Prostate gland (tissue), 2 donors: ENCODE results near the gene ROGDI.

Experiments used
- POLR2A ChIP-seq: fragments of 450-650 bp; IDR thresholded peaks from one replicate; pipeline ENCODE4 v1.6.1; 2016; ENCODE audit warnings: antibody characterized with exemption, mild to moderate bottlenecking
- POLR2AphosphoS5 ChIP-seq: sonication (generic); formaldehyde crosslinking; IDR thresholded peaks from one replicate; pipeline ENCODE4 v1.6.1; 2017; ENCODE audit warnings: antibody characterized with exemption
- TF ChIP-seq, protein P1 (sequence below), 4 experiments: fragments of 200-600 bp in 2 of 4; fragments of 450-650 bp in 2 of 4; sonication (generic) in 2 of 4; IDR thresholded peaks; 1 replicate in 3 of 4; 2 replicates in 1 of 4; pipeline ENCODE4 v1.5.1; 2016 to 2019; ENCODE audit warnings: antibody characterized with exemption in 4 of 4, mild to moderate bottlenecking in 2 of 4, moderate library complexity in 2 of 4

DNA sequence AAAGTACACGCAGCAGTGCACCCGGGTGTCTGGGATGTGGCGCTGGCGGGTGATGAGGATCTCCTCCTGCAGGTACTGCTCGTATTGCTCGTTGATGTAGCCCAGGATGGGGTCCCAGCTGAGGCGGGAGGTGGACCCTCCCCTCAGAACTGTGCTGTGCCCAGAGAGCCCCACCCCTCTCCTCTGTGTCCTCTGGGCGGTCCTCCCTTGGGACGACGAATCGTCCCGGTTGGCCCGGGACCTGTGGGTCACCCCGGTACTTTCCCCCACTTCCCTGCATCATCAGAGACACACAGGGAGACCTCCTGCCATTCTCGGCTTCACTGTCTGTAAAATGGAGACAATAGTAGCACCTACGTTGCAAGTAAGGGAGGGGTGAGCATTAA is 18.5 kb downstream of the ROGDI start:
- TF ChIP-seq, protein P1, sequence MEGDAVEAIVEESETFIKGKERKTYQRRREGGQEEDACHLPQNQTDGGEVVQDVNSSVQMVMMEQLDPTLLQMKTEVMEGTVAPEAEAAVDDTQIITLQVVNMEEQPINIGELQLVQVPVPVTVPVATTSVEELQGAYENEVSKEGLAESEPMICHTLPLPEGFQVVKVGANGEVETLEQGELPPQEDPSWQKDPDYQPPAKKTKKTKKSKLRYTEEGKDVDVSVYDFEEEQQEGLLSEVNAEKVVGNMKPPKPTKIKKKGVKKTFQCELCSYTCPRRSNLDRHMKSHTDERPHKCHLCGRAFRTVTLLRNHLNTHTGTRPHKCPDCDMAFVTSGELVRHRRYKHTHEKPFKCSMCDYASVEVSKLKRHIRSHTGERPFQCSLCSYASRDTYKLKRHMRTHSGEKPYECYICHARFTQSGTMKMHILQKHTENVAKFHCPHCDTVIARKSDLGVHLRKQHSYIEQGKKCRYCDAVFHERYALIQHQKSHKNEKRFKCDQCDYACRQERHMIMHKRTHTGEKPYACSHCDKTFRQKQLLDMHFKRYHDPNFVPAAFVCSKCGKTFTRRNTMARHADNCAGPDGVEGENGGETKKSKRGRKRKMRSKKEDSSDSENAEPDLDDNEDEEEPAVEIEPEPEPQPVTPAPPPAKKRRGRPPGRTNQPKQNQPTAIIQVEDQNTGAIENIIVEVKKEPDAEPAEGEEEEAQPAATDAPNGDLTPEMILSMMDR (IDR thresholded peaks at IDR 0.05), result no peak
- no peak for TF ChIP-seq POLR2AphosphoS5
- no peak for TF ChIP-seq POLR2A
